K562 (cell line): ENCODE data around the gene NQO2. TPM values are rescaled to one million over a fixed set of nuclear protein-coding genes. Genes with fewer than 3 reads are reported as not detected.

Experiments
- ADNP ChIP-seq: fragments of 200-800 bp; sonication (Bioruptor generic); IDR thresholded peaks from 2 replicates; pipeline ENCODE4 v1.6.1; 2016; ENCODE audit warnings: missing genetic modification characterization, missing compliant biosample characterization
- BRCA1 ChIP-seq, 2 experiments: fragments of 450-650 bp in 1 of 2; sonication (generic) in 1 of 2; formaldehyde crosslinking in 1 of 2; IDR thresholded peaks; 2 replicates each; pipeline versions ENCODE4 v1.5.0 to v1.6.1; 2017 to 2020; ENCODE audit warnings: mild to moderate bottlenecking in 1 of 2, missing genetic modification reagents in 1 of 2
- CEBPB ChIP-seq: fragments of 450-650 bp; IDR thresholded peaks from 2 replicates; pipeline ENCODE4 v1.6.1; 2016; ENCODE audit warnings: missing genetic modification characterization, missing compliant biosample characterization
- CEBPG ChIP-seq, 3 experiments: fragments of 200-800 bp in 1 of 3; sonication (Bioruptor generic) in 1 of 3; sonication (generic) in 1 of 3; formaldehyde crosslinking in 1 of 3; IDR thresholded peaks in 2 of 3; conservative IDR thresholded peaks in 1 of 3; 2 replicates each; pipeline versions ENCODE4 v1.6.1 to v1.8.0; 2016 to 2022; ENCODE audit warnings: missing compliant biosample characterization in 2 of 3, missing genetic modification characterization in 2 of 3, mild to moderate bottlenecking in 1 of 3, missing genetic modification reagents in 1 of 3
- KHSRP ChIP-seq: fragments of 450-650 bp; IDR thresholded peaks from 2 replicates; pipeline ENCODE4 v1.6.1; 2017
- POLR2AphosphoS2 ChIP-seq: IDR thresholded peaks from 2 replicates; pipeline ENCODE4 v1.6.1; 2012; ENCODE audit warnings: low read length, improper control_type of control experiment
- SIN3B ChIP-seq: fragments of 450-650 bp; IDR thresholded peaks from 2 replicates; pipeline ENCODE4 v1.6.1; 2017; ENCODE audit warnings: low read depth, mild to moderate bottlenecking, moderate library complexity
- SRSF1 ChIP-seq: fragments of 200-400 bp; formaldehyde crosslinking; IDR thresholded peaks from 2 replicates; pipeline ENCODE4 v1.6.1; 2017; ENCODE audit warnings: mild to moderate bottlenecking, low read depth, low read length, moderate library complexity
- TAL1 ChIP-seq: fragments of 450-650 bp; IDR thresholded peaks from 2 replicates; pipeline ENCODE4 v1.6.1; 2016; ENCODE audit warnings: mild to moderate bottlenecking
- TARDBP ChIP-seq: fragments of 450-650 bp; IDR thresholded peaks from 2 replicates; pipeline ENCODE4 v1.6.1; 2016
- TCF3 ChIP-seq: sonication (generic); formaldehyde crosslinking; IDR thresholded peaks from 2 replicates; pipeline ENCODE4 v1.4.0; 2020; ENCODE audit warnings: mild to moderate bottlenecking, missing genetic modification reagents
- TOE1 ChIP-seq, 2 experiments: fragments of 450-650 bp in 1 of 2; sonication (generic) in 1 of 2; formaldehyde crosslinking in 1 of 2; IDR thresholded peaks; 2 replicates each; pipeline versions ENCODE4 v1.7.1 to v1.8.0; 2016 to 2022; ENCODE audit warnings: borderline replicate concordance in 2 of 2, mild to moderate bottlenecking in 2 of 2, antibody characterized with exemption in 1 of 2, inconsistent platforms in 1 of 2, low read depth in 1 of 2, missing genetic modification reagents in 1 of 2, moderate library complexity in 1 of 2
- ZKSCAN3 ChIP-seq: fragments of 250-450 bp; sonication (Bioruptor Pico); IDR thresholded peaks from 2 replicates; pipeline ENCODE4 v1.4.0; 2020
- ZNF316 ChIP-seq: fragments of 450-650 bp; IDR thresholded peaks from 2 replicates; pipeline ENCODE4 v1.6.1; 2016
- ZNF384 ChIP-seq: IDR thresholded peaks from 2 replicates; pipeline ENCODE4 v1.6.1; 2012; ENCODE audit warnings: low read depth, low read length, improper control_type of control experiment
- ZNF512 ChIP-seq: IDR thresholded peaks from 2 replicates; pipeline ENCODE4 v1.6.1; 2016; ENCODE audit warnings: missing genetic modification characterization, missing compliant biosample characterization
- ZNF655 ChIP-seq: fragments of 250-450 bp; sonication (Bioruptor Pico); IDR thresholded peaks from 2 replicates; pipeline ENCODE4 v1.5.0; 2021
- ZNF668 ChIP-seq: fragments of 250-450 bp; sonication (Bioruptor Pico); IDR thresholded peaks from 2 replicates; pipeline ENCODE4 v1.8.0; 2022; ENCODE audit warnings: mild to moderate bottlenecking, inconsistent platforms
- polyA plus RNA-seq, 8 experiments: library from polyadenylated mRNA; depleted of rRNA in 4 of 8; stranded (reverse) in 5 of 8; unstranded in 3 of 8; fragments of >200 nt; fragmentation: Nextera tagmentation in 2 of 8; fragmentation: Illumina TruSeq in 1 of 8; extraction: Ambion mirVana in 2 of 8; extraction: Trizol in 1 of 8; gene quantifications; 2 replicates each; pipeline versions ENCODE4 v1.2.1 to v1.2.3, GENCODE V29; 2011 to 2014; ENCODE audit warnings: inconsistent platforms in 1 of 8, missing spikeins in 1 of 8
- total RNA-seq, 7 experiments: library from RNA; depleted of rRNA in 6 of 7; stranded (reverse); fragments of >200 nt in 6 of 7; fragmentation: Illumina TruSeq in 2 of 7; extraction: Trizol in 2 of 7; gene quantifications; 2 replicates each; pipeline versions ENCODE4 v1.2.1 to v1.2.3, GENCODE V29; 2011 to 2021; ENCODE audit warnings: low replicate concordance in 1 of 7
- TF ChIP-seq, protein P1 (sequence below), 2 experiments: fragments of 450-650 bp in 1 of 2; IDR thresholded peaks; 2 replicates each; pipeline ENCODE4 v1.6.1; 2011 to 2017; ENCODE audit warnings: low read depth in 2 of 2, antibody characterized with exemption in 1 of 2, borderline replicate concordance in 1 of 2, low read length in 1 of 2, mild to moderate bottlenecking in 1 of 2, mixed read lengths in 1 of 2; ENCODE audit not compliant: control insufficient read depth in 1 of 2
- TF ChIP-seq, protein P2 (sequence below): fragments of 250-450 bp; sonication (Bioruptor Pico); IDR thresholded peaks from 2 replicates; pipeline ENCODE4 v1.4.0; 2020

NQO2 gene
- total and polyA plus RNA-seq, 9 of the 15 experiments (the other 6 are each of a cell fraction or from before 2014, with no cell fraction given) = 54.6 to 214 (median 116) TPM

DNA sequence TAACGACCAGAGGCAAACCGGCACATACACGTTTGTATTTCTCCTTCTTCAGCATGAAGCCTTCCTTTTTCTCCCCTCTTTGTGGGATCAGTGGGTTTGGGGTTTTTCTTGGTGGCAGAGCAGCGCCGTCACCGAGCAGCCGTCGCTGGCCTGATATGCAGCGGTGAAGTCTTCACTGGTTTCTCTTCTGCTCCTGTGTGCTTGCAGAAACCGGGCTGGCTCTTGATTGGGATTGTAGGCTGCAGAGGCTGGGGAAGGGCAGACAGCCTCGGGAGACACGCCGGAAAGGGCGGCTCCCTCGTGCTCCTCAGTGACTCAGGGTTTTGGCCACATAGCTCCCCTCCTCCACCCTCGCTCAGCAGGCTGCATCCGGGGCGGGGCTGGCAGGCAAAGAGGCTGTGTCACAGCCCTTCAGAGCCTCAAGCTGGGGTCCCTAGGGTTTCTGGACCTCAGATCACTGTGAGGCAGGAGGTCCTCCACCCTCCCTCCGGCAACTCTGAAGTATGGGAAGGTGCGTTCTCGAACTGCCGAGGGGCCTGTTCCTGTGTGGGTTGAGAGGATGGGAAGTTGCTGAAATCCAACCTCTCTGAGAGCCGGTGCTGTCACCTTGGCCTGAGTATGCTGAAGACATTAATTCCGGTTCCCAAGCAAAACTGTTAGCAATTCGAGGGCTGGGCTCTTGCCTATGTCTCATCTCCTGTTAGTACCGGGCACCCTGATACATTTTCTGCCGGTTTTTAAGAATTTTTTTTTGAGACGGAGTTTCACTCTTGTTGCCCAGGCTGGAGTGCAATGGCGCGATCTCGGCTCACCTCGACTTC lies 24.2 kb downstream of the NQO2 start (continued):
- TF ChIP-seq ZNF655 = no peak
- TF ChIP-seq, protein P1, sequence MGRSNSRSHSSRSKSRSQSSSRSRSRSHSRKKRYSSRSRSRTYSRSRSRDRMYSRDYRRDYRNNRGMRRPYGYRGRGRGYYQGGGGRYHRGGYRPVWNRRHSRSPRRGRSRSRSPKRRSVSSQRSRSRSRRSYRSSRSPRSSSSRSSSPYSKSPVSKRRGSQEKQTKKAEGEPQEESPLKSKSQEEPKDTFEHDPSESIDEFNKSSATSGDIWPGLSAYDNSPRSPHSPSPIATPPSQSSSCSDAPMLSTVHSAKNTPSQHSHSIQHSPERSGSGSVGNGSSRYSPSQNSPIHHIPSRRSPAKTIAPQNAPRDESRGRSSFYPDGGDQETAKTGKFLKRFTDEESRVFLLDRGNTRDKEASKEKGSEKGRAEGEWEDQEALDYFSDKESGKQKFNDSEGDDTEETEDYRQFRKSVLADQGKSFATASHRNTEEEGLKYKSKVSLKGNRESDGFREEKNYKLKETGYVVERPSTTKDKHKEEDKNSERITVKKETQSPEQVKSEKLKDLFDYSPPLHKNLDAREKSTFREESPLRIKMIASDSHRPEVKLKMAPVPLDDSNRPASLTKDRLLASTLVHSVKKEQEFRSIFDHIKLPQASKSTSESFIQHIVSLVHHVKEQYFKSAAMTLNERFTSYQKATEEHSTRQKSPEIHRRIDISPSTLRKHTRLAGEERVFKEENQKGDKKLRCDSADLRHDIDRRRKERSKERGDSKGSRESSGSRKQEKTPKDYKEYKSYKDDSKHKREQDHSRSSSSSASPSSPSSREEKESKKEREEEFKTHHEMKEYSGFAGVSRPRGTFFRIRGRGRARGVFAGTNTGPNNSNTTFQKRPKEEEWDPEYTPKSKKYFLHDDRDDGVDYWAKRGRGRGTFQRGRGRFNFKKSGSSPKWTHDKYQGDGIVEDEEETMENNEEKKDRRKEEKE (IDR thresholded peaks at IDR 0.05; ENCODE audit: borderline replicate concordance in 1 of 2, control insufficient read depth in 1 of 2, low read depth in 2 of 2, low read length in 1 of 2) = peak in 1 of 2 experiments; percentile 16; a peak in 1 of 4 replicates
- peak; percentile 96 for TF ChIP-seq ZNF316
- TF ChIP-seq ADNP (tag) = no peak
- no peak for TF ChIP-seq ZKSCAN3 (CRISPR knock-in tag)
- peak; percentile 18; the same call in 1 of the 2 replicates for TF ChIP-seq TAL1
- TF ChIP-seq ZNF668 (CRISPR knock-in tag) = peak; percentile 60; the same call in 1 of the 2 replicates
- TF ChIP-seq ZNF384 = no peak
- no peak for TF ChIP-seq KHSRP
- no peak for TF ChIP-seq SIN3B
- no peak for TF ChIP-seq SRSF1
- TF ChIP-seq ZNF512 (tag) = no peak
- peak; percentile 77 for TF ChIP-seq POLR2AphosphoS2
- TF ChIP-seq CEBPB (tag) = no peak
- 0 out of 2 replicates have a peak, but pooled peaks have one; percentile 18 for TF ChIP-seq CEBPG (CRISPR knock-in tag; IDR thresholded peaks at IDR 0.05)
- no peak for TF ChIP-seq CEBPG (tag; conservative IDR thresholded peaks at IDR 0.05 in 1 of 2, IDR thresholded peaks at IDR 0.05 in 1 of 2)
- TF ChIP-seq TOE1 (IDR thresholded peaks at IDR 0.05; ENCODE audit: borderline replicate concordance) = peak; percentile 78
- no peak for TF ChIP-seq TOE1 (CRISPR knock-in tag; IDR thresholded peaks at IDR 0.05; ENCODE audit: borderline replicate concordance, low read depth)
- TF ChIP-seq BRCA1 (IDR thresholded peaks at IDR 0.05) = no peak
- no peak for TF ChIP-seq BRCA1 (CRISPR knock-in tag; IDR thresholded peaks at IDR 0.05)
- 0 out of 2 replicates have a peak, but pooled peaks have one; percentile 30 for TF ChIP-seq TARDBP
- peak; percentile 78 for TF ChIP-seq TCF3 (CRISPR knock-in tag)
- TF ChIP-seq, protein P2, sequence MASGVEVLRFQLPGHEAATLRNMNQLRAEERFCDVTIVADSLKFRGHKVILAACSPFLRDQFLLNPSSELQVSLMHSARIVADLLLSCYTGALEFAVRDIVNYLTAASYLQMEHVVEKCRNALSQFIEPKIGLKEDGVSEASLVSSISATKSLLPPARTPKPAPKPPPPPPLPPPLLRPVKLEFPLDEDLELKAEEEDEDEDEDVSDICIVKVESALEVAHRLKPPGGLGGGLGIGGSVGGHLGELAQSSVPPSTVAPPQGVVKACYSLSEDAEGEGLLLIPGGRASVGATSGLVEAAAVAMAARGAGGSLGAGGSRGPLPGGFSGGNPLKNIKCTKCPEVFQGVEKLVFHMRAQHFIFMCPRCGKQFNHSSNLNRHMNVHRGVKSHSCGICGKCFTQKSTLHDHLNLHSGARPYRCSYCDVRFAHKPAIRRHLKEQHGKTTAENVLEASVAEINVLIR (CRISPR knock-in tag) = no peak; the same call in 1 of the 2 replicates
